ENCODE measurements around the gene MAN1B1. TPM values are rescaled to one million over a fixed set of nuclear protein-coding genes. Genes with fewer than 3 reads are reported as not detected.
A peak's percentile ranks its signal among the peaks of the same experiment; 100 is the strongest.

The MAN1B1 gene
- total and polyA plus RNA-seq, 2 of the 8 experiments (the other 6 are each of a cell fraction or from before 2014, with no cell fraction given), result 33.7 to 36.3 TPM

DNA sequence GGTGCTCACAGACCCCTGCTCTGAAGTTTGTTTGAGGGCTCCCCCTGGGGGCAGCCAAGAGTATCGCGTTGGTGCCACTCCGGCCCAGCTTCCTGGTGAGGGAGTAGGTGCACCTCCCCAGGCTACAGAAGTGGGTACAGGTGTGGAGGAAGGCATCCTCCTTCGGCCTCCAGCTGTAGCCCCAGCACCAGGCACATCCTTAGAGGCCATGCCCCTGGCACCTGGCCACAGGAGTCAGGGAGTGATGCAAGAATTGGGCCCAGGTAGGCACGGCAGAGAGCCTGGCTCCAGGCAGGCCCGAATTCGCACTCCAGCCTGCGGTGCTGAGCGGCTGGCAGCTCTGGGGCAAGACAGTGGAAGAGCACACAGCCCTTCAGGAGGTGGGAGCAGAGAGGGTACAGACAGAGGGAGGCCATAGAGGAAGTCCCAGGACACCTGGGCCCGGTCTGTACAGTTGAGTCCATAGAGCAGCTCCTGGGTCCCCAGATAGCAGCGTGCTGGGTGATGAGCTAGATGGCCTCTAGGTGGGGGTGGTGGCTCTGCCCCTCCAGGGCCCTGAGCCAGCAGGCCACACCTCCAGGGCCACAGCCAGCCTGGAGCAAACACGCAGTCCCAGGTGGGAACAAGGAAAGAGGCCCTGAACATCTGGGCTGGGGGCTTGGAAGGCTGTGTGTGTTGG is 18.8 kb upstream of the MAN1B1 start (continued):
- TF ChIP-seq GABPA (IDR thresholded peaks at IDR 0.05; ENCODE audit: borderline replicate concordance, insufficient read depth, low read length) (peak; percentile 56; the same call in 1 of the 2 replicates), CHD2 (IDR thresholded peaks at IDR 0.05; ENCODE audit: low read length) (no peak)
